ENCODE results near the gene BTAF1. TPM values are rescaled to one million over a fixed set of nuclear protein-coding genes. Genes with fewer than 3 reads are reported as not detected.
"Not testable (repeated sequence)": the region's sequence is repeated elsewhere in the genome, so short reads cannot be mapped to it uniquely, and the experiment has no call there.

Gene BTAF1
- total and polyA plus RNA-seq, 5 donors: 6.2 to 19.4 (median 15.4) TPM

DNA sequence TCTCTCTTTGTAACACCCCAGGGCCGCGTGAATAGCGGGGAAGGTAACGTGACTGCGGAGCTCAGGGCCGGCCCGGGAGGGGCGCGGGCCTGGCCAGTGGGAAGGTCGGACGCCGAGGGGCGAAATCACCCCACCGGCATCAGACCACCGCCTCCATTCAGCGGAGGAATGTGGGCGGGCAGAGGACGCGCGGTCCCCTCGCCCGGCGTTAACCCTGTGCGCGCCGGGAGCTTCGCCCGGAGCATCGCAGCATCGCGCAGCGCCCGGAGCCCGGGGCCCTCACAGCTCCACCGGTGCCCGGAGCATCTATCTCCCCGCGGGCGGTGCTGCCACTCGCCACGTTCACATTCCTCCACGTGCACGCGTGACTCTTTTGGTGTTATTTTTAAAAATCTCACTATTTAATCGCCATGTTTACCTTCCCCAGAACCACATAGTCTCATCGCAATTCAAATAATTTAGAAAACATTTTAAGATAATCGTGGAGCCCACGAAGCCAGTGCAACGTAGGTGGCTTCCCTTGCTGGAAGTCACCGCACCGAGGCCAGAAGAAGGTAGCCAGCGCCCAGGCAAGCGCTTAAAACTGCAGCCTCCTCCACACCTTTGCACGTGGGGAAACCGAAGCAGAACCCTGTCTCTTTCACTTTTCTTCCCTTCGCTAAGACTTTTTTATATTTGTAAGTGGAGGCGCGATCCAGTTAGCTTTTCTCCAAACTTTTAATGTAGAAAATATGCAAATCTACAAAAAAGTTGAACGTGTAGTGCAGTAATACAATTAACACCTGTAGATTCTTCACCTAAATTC is 36.1 kb upstream of the BTAF1 start:
- Histone ChIP-seq H3K27ac (ENCODE audit: low read length) (no peak overlapping the region), H3K4me3 (ENCODE audit: low read length) (peak overlapping the region; percentile 36), H3K4me1 (ENCODE audit: control insufficient read depth, insufficient read depth, low read length) (peaks cover 2% of the 10 kb centered on the region), H3K9me3 (ENCODE audit: control insufficient read depth, low read length) (no peaks in the 10 kb centered on the region), H3K27me3 (ENCODE audit: control insufficient read depth, insufficient read depth) (no peaks in the 10 kb centered on the region)
- under 1% methylated on average over 59 of the region's 59 CpGs for WGBS
- intact Hi-C loops (cut with DNase I): no loop called here
- ATAC-seq: peak; percentile 64 to 72
- peak; percentile 21 to 71 (median 70) for DNase-seq

GRCh38 chr10:91891125-91892001 is 32.2 kb upstream of the BTAF1 start:
- Histone ChIP-seq H3K4me3 (ENCODE audit: low read length) (no peak overlapping the region), H3K27me3 (ENCODE audit: control insufficient read depth, insufficient read depth) (no peaks in the 10 kb centered on the region), H3K27ac (ENCODE audit: low read length) (no peak overlapping the region), H3K4me1 (ENCODE audit: control insufficient read depth, insufficient read depth, low read length) (no peaks in the 10 kb centered on the region), H3K9me3 (ENCODE audit: control insufficient read depth, low read length) (no peaks in the 10 kb centered on the region)
- intact Hi-C loops (cut with DNase I): no loop called here
- DNase-seq (no peak), ATAC-seq (no peak)
- 81% methylated on average over 1 of the region's 1 CpG for WGBS

DNA sequence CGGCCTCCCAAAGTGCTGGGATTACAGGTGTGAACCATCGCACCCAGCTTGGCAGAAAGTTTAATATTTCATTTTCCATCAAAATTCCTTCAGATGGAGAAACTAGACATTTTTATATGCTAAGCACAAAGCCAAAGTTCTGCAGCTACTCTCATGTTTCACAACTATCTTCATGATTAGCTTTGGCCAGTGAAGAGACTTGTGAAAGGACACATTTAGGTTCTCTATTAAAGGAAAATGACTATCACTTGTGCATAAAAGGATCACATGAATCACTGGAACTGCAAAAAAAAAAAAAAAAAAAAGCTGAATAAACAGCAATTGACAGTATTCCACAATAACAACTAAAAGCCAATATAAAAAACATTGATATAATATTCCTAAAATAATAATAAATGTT is 30.5 kb upstream of the BTAF1 start:
- 95% methylated on average over 2 of the region's 2 CpGs for WGBS
- ATAC-seq: no peak
- Histone ChIP-seq H3K4me3 (ENCODE audit: low read length) (no peak overlapping the region), H3K27me3 (ENCODE audit: control insufficient read depth, insufficient read depth) (no peaks in the 10 kb centered on the region), H3K4me1 (ENCODE audit: control insufficient read depth, insufficient read depth, low read length) (no peaks in the 10 kb centered on the region), H3K27ac (ENCODE audit: low read length) (no peak overlapping the region), H3K9me3 (ENCODE audit: control insufficient read depth, low read length) (no peaks in the 10 kb centered on the region)
- intact Hi-C loops (cut with DNase I): no loop called here
- no peak for DNase-seq

- H3K4me1 ChIP-seq (ENCODE audit: control insufficient read depth, insufficient read depth, low read length); H3K9me3 ChIP-seq (ENCODE audit: control insufficient read depth, low read length); H3K27ac ChIP-seq (ENCODE audit: low read length); H3K4me3 ChIP-seq (ENCODE audit: low read length); DNase-seq; intact Hi-C loops (cut with DNase I); ATAC-seq; H3K27me3 ChIP-seq (ENCODE audit: control insufficient read depth, insufficient read depth): not testable (repeated sequence)
- 88% methylated on average over 14 of the region's 14 CpGs for WGBS
Observed at GRCh38 chr10:91894261-91894685, 29.3 kb upstream of the BTAF1 start.

GRCh38 chr10:91896212-91896756 is 27.3 kb upstream of the BTAF1 start:
- DNase-seq (no peak), ATAC-seq (no peak)
- intact Hi-C loops (cut with DNase I): no loop called here
- 90% methylated on average over 3 of the region's 3 CpGs for WGBS
- H3K4me3 ChIP-seq (ENCODE audit: low read length): no peak overlapping the region
- H3K4me1 ChIP-seq (ENCODE audit: control insufficient read depth, insufficient read depth, low read length): no peaks in the 10 kb centered on the region
- no peaks in the 10 kb centered on the region for H3K27me3 ChIP-seq (ENCODE audit: control insufficient read depth, insufficient read depth)
- H3K9me3 ChIP-seq (ENCODE audit: control insufficient read depth, low read length): no peaks in the 10 kb centered on the region
- H3K27ac ChIP-seq (ENCODE audit: low read length): no peak overlapping the region

- DNase-seq (no peak), ATAC-seq (no peak)
- no peak overlapping the region for H3K27ac ChIP-seq (ENCODE audit: low read length)
- no peaks in the 10 kb centered on the region for H3K27me3 ChIP-seq (ENCODE audit: control insufficient read depth, insufficient read depth)
- no peak overlapping the region for H3K4me3 ChIP-seq (ENCODE audit: low read length)
- 61% methylated on average over 8 of the region's 8 CpGs for WGBS
- H3K9me3 ChIP-seq (ENCODE audit: control insufficient read depth, low read length): no peaks in the 10 kb centered on the region
- intact Hi-C loops (cut with DNase I): no loop called here
- H3K4me1 ChIP-seq (ENCODE audit: control insufficient read depth, insufficient read depth, low read length): no peaks in the 10 kb centered on the region
Observed at GRCh38 chr10:91897421-91897820, 26.1 kb upstream of the BTAF1 start.

GRCh38 chr10:91901784-91902677 is 21.5 kb upstream of the BTAF1 start:
- Histone ChIP-seq H3K4me3 (ENCODE audit: low read length) (no peak overlapping the region), H3K27ac (ENCODE audit: low read length) (no peak overlapping the region), H3K4me1 (ENCODE audit: control insufficient read depth, insufficient read depth, low read length) (no peaks in the 10 kb centered on the region), H3K9me3 (ENCODE audit: control insufficient read depth, low read length) (no peaks in the 10 kb centered on the region), H3K27me3 (ENCODE audit: control insufficient read depth, insufficient read depth) (no peaks in the 10 kb centered on the region)
- ATAC-seq: peak; percentile 41 to 83
- intact Hi-C loops (cut with DNase I): loop anchor here in 1 of 4 donors (10.0 kb wide), 1 partner anchor 137 kb away; no protein-coding TSS in a partner anchor
- no peak for DNase-seq
- 21% methylated on average over 2 of the region's 2 CpGs for WGBS

- Histone ChIP-seq H3K4me1 (ENCODE audit: control insufficient read depth, insufficient read depth, low read length) (no peaks in the 10 kb centered on the region), H3K27me3 (ENCODE audit: control insufficient read depth, insufficient read depth) (no peaks in the 10 kb centered on the region), H3K9me3 (ENCODE audit: control insufficient read depth, low read length) (no peaks in the 10 kb centered on the region), H3K27ac (ENCODE audit: low read length) (no peak overlapping the region), H3K4me3 (ENCODE audit: low read length) (no peak overlapping the region)
- DNase-seq (peak in 1 of 3 donors; percentile 23), ATAC-seq (no peak)
- WGBS: 85% methylated on average over 5 of the region's 5 CpGs
- intact Hi-C loops (cut with DNase I): loop anchor here in 1 of 4 donors (10.0 kb wide), 1 partner anchor 142 kb away; no protein-coding TSS in a partner anchor
Observed at GRCh38 chr10:91907033-91907594, 16.5 kb upstream of the BTAF1 start.

- H3K9me3 ChIP-seq (ENCODE audit: control insufficient read depth, low read length): no peaks in the 10 kb centered on the region
- 5% methylated on average over 18 of the region's 18 CpGs for WGBS
- H3K27me3 ChIP-seq (ENCODE audit: control insufficient read depth, insufficient read depth): no peaks in the 10 kb centered on the region
- intact Hi-C loops (cut with DNase I): loop anchor here in 1 of 4 donors (10.0 kb wide), 1 partner anchor 143 kb away; no protein-coding TSS in a partner anchor
- DNase-seq: peak in 1 of 3 donors; percentile 38
- peak in 1 of 2 donors; percentile 14 for ATAC-seq
- H3K27ac ChIP-seq (ENCODE audit: low read length): no peak overlapping the region
- peak overlapping the region; percentile 78 for H3K4me3 ChIP-seq (ENCODE audit: low read length)
- no peaks in the 10 kb centered on the region for H3K4me1 ChIP-seq (ENCODE audit: control insufficient read depth, insufficient read depth, low read length)
Observed at GRCh38 chr10:91907914-91908336, 15.6 kb upstream of the BTAF1 start.
